OCI-LY1 (cell line): ENCODE data around the gene PRUNE2.

Experiments
- EZH2 ChIP-seq: fragments of 200-600 bp; sonication (generic), shearing (Covaris generic); IDR thresholded peaks from 2 replicates; pipeline ENCODE4 v1.8.0; 2017; ENCODE audit warnings: borderline replicate concordance, mixed run types, mild to moderate bottlenecking, antibody characterized with exemption, low read length, moderate library complexity, mixed read lengths
- TF ChIP-seq, protein P1 (sequence below): fragments of 200-600 bp; sonication (generic), shearing (Covaris generic); IDR thresholded peaks from 2 replicates; pipeline ENCODE4 v1.5.1; 2017; ENCODE audit warnings: mild to moderate bottlenecking, antibody characterized with exemption, low read length, moderate library complexity, mixed read lengths

DNA sequence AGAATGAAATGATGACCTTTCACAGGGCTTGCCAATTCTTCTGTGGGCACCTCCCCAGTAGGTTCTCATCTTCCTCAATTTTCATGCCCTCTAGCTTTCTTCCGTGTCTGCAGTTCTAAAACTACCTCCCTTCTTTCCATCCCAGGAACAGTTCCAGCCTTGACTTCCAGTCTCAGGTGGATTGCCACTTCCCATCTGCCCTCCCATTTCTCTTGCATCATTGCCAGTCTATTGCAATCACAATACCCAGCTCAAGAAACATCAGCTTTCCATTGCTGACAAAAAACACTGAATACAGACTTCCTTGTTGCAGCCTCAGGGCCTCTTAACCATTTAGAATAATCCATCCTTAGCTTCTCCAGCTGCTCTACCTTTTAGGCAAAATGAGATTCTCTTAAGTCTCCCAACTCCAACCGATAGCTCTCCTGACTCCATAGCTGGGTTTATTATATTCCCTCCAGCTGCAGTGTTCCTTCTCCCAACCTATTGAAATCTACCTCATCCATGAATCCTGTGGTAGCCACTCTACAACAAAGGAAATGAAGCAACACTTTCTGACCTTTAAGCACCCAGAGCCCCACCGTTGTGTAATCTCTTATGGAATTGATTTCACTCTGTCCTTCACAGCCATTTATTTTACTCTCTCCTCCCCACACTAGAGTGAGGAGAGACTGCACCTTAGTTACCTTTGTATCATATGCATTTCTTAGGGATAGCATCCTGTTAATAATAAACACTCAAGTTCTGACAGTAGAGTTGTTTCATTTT, 217.3 kb downstream of the PRUNE2 start:
- TF ChIP-seq, protein P1, sequence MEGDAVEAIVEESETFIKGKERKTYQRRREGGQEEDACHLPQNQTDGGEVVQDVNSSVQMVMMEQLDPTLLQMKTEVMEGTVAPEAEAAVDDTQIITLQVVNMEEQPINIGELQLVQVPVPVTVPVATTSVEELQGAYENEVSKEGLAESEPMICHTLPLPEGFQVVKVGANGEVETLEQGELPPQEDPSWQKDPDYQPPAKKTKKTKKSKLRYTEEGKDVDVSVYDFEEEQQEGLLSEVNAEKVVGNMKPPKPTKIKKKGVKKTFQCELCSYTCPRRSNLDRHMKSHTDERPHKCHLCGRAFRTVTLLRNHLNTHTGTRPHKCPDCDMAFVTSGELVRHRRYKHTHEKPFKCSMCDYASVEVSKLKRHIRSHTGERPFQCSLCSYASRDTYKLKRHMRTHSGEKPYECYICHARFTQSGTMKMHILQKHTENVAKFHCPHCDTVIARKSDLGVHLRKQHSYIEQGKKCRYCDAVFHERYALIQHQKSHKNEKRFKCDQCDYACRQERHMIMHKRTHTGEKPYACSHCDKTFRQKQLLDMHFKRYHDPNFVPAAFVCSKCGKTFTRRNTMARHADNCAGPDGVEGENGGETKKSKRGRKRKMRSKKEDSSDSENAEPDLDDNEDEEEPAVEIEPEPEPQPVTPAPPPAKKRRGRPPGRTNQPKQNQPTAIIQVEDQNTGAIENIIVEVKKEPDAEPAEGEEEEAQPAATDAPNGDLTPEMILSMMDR = no peak
- TF ChIP-seq EZH2 = no peak
